Neural progenitor cell (in vitro differentiated cells): Measurements from ENCODE around the gene R3HDM2. TPM values are rescaled to one million over a fixed set of nuclear protein-coding genes. Genes with fewer than 3 reads are reported as not detected.

Experiments used
- DNase-seq: peaks from one replicate; pipeline ENCODE4 v3.0.0-alpha.2; 2016; ENCODE audit warnings: low spot score
- H2AFZ ChIP-seq: fragments of 200-600 bp; sonication (generic); replicated peaks from 2 replicates; pipeline ENCODE4 v1.6.1; 2016; ENCODE audit warnings: antibody characterized with exemption
- H3F3A ChIP-seq: fragments of 200-600 bp; sonication (generic); 2 replicates; pipeline ENCODE4 v1.6.1; 2016; ENCODE audit warnings: antibody characterized with exemption, low read depth
- H3K27ac ChIP-seq: fragments of 200-600 bp; sonication (generic); 2 replicates; pipeline ENCODE4 v1.5.1; 2016; ENCODE audit warnings: mild to moderate bottlenecking
- H3K27me3 ChIP-seq: fragments of 200-600 bp; sonication (generic); 2 replicates; pipeline ENCODE4 v1.6.1; 2016; ENCODE audit warnings: mild to moderate bottlenecking, moderate library complexity
- H3K36me3 ChIP-seq: fragments of 200-600 bp; sonication (generic); 2 replicates; pipeline ENCODE4 v1.5.1; 2016
- H3K4me1 ChIP-seq: fragments of 200-600 bp; sonication (generic); 2 replicates; pipeline ENCODE4 v1.6.1; 2016; ENCODE audit warnings: mixed run types
- H3K4me2 ChIP-seq: fragments of 200-600 bp; sonication (generic); 2 replicates; pipeline ENCODE4 v1.6.1; 2016
- H3K4me3 ChIP-seq: fragments of 200-600 bp; sonication (generic); 2 replicates; pipeline ENCODE4 v1.5.1; 2016
- H3K79me2 ChIP-seq: fragments of 200-600 bp; sonication (generic); 2 replicates; pipeline ENCODE4 v1.6.1; 2016; ENCODE audit warnings: low read depth
- H3K9ac ChIP-seq: fragments of 200-600 bp; sonication (generic); 2 replicates; pipeline ENCODE4 v1.6.1; 2016
- H3K9me3 ChIP-seq: fragments of 200-600 bp; sonication (generic); 2 replicates; pipeline ENCODE4 v1.5.1; 2016; ENCODE audit warnings: low read depth
- H4K20me1 ChIP-seq: fragments of 200-600 bp; sonication (generic); 2 replicates; pipeline ENCODE4 v1.6.1; 2016; ENCODE audit warnings: low read depth
- H3K27ac Mint-ChIP-seq: 3 replicates; pipeline ENCODE4 v1.8.0; 2021; ENCODE audit warnings: mixed read lengths
- H3K27me3 Mint-ChIP-seq: 2 replicates; pipeline ENCODE4 v1.8.0; 2022; ENCODE audit warnings: low read depth, mild to moderate bottlenecking, inconsistent platforms, moderate library complexity, mixed read lengths; ENCODE audit not compliant: insufficient read depth
- H3K36me3 Mint-ChIP-seq: 3 replicates; pipeline ENCODE4 v1.8.0; 2021; ENCODE audit warnings: mixed read lengths
- H3K4me1 Mint-ChIP-seq: 3 replicates; pipeline ENCODE4 v1.8.0; 2021; ENCODE audit warnings: mixed read lengths
- H3K4me3 Mint-ChIP-seq: 3 replicates; pipeline ENCODE4 v1.8.0; 2021; ENCODE audit warnings: mild to moderate bottlenecking, moderate library complexity, mixed read lengths
- H3K9me3 Mint-ChIP-seq: 3 replicates; pipeline ENCODE4 v1.8.0; 2020; ENCODE audit warnings: mixed read lengths
- CTCF ChIP-seq: fragments of 200-600 bp; sonication (generic); IDR thresholded peaks from 2 replicates; pipeline ENCODE4 v1.5.1; 2017; ENCODE audit warnings: antibody characterized with exemption, mild to moderate bottlenecking
- EZH2 ChIP-seq: fragments of 200-600 bp; sonication (generic); IDR thresholded peaks from 2 replicates; pipeline ENCODE4 v1.6.1; 2017; ENCODE audit warnings: antibody characterized with exemption, mild to moderate bottlenecking, moderate library complexity
- EZH2phosphoT487 ChIP-seq: fragments of 200-600 bp; sonication (generic); IDR thresholded peaks from 2 replicates; pipeline ENCODE4 v1.6.1; 2017; ENCODE audit warnings: antibody characterized with exemption
- total RNA-seq: library from RNA; depleted of rRNA; stranded (reverse); fragments of >200 nt; gene quantifications from 2 replicates; pipeline ENCODE4 v1.2.3, GENCODE V29; 2015; ENCODE audit warnings: low replicate concordance

R3HDM2 gene
- total RNA-seq, 1 donor from 2014 or later, result 40.0 TPM

- no peak overlapping the region for H3K27ac Mint-ChIP-seq
- no peak overlapping the region for H3K4me3 ChIP-seq
- no peak overlapping the region for H3K27ac ChIP-seq
- peaks cover 2% of the 10 kb centered on the region for H3K9me3 Mint-ChIP-seq
- peaks cover 21% of the 10 kb centered on the region for H3K27me3 Mint-ChIP-seq
- no peaks in the 10 kb centered on the region for H3K36me3 ChIP-seq
- peaks cover 10% of the 10 kb centered on the region for H3K4me1 ChIP-seq
- DNase-seq, result no peak
- H3K4me2 ChIP-seq, result no peak overlapping the region
- no peak overlapping the region for H3K9ac ChIP-seq
- peaks cover 33% of the 10 kb centered on the region for H3F3A ChIP-seq
- no peaks in the 10 kb centered on the region for H3K9me3 ChIP-seq
- H3K79me2 ChIP-seq, result no peaks in the 10 kb centered on the region
- H3K4me1 Mint-ChIP-seq, result peaks cover 17% of the 10 kb centered on the region
- no peak overlapping the region for H2AFZ ChIP-seq
- TF ChIP-seq EZH2phosphoT487, result no peak
- TF ChIP-seq CTCF, result no peak
- no peak for TF ChIP-seq EZH2
- peaks cover 8% of the 10 kb centered on the region for H4K20me1 ChIP-seq
- H3K4me3 Mint-ChIP-seq, result no peak overlapping the region
- no peaks in the 10 kb centered on the region for H3K36me3 Mint-ChIP-seq
- H3K27me3 ChIP-seq, result peaks cover 23% of the 10 kb centered on the region
Measured at GRCh38 chr12:57247041-57247440, 183.8 kb downstream of the R3HDM2 start.

- no peak overlapping the region for H3K27ac Mint-ChIP-seq
Measured at GRCh38 chr12:57244312-57244696, 186.5 kb downstream of the R3HDM2 start.

GRCh38 chr12:57243521-57244311, 187.1 kb downstream of the R3HDM2 start:
- Histone ChIP-seq H3K4me2 (peak overlapping the region; percentile 91), H3K9me3 (no peaks in the 10 kb centered on the region), H3K4me3 (peak overlapping the region; percentile 60), H3K27me3 (peaks cover 57% of the 10 kb centered on the region), H3K4me1 (peaks cover 28% of the 10 kb centered on the region), H2AFZ (peak overlapping the region; percentile 58), H3F3A (peaks cover 58% of the 10 kb centered on the region), H3K36me3 (no peaks in the 10 kb centered on the region), H4K20me1 (peaks cover 25% of the 10 kb centered on the region), H3K9ac (no peak overlapping the region), H3K79me2 (no peaks in the 10 kb centered on the region), H3K27ac (no peak overlapping the region)
- Mint-ChIP-seq H3K27me3 (peaks cover 53% of the 10 kb centered on the region), H3K27ac (peak overlapping the region; percentile 76), H3K4me1 (peaks cover 40% of the 10 kb centered on the region), H3K36me3 (no peaks in the 10 kb centered on the region), H3K4me3 (peak overlapping the region; percentile 87), H3K9me3 (peaks cover 2% of the 10 kb centered on the region)
- TF ChIP-seq CTCF (peak; percentile 85), EZH2 (no peak)
- peak; percentile 95 for DNase-seq

More at GRCh38 chr12:57244312-57244696, 186.5 kb downstream of the R3HDM2 start:
- Mint-ChIP-seq H3K4me1 (peaks cover 37% of the 10 kb centered on the region), H3K4me3 (peak overlapping the region; percentile 87), H3K9me3 (peaks cover 2% of the 10 kb centered on the region), H3K36me3 (no peaks in the 10 kb centered on the region), H3K27me3 (peaks cover 48% of the 10 kb centered on the region)
- H3K4me2 ChIP-seq, result no peak overlapping the region
- no peaks in the 10 kb centered on the region for H3K36me3 ChIP-seq
- H3F3A ChIP-seq, result peaks cover 54% of the 10 kb centered on the region
- H3K27ac ChIP-seq, result no peak overlapping the region
- peaks cover 51% of the 10 kb centered on the region for H3K27me3 ChIP-seq
- H2AFZ ChIP-seq, result no peak overlapping the region
- H3K9me3 ChIP-seq, result no peaks in the 10 kb centered on the region
- H3K9ac ChIP-seq, result no peak overlapping the region
- no peak for DNase-seq
- H3K79me2 ChIP-seq, result no peaks in the 10 kb centered on the region
- TF ChIP-seq CTCF (no peak), EZH2phosphoT487 (no peak), EZH2 (no peak)
- no peak overlapping the region for H3K4me3 ChIP-seq
- H4K20me1 ChIP-seq, result peaks cover 25% of the 10 kb centered on the region
- H3K4me1 ChIP-seq, result peaks cover 25% of the 10 kb centered on the region
